Endothelial cell of umbilical vein (primary cell): Measurements from ENCODE around the gene SLC52A1.

ENCODE experiments used
- CTCF ChIP-seq, 2 donors: IDR thresholded peaks; 1 replicate in 1 of 2; 2 replicates in 1 of 2; pipeline ENCODE4 v1.5.1; 2011; ENCODE audit warnings: low read length in 2 of 2, mild to moderate bottlenecking in 2 of 2, moderate library complexity in 2 of 2, control low read depth in 1 of 2, inconsistent platforms in 1 of 2, low read depth in 1 of 2; ENCODE audit not compliant: insufficient read depth in 1 of 2; ENCODE audit errors: extremely low read depth in 1 of 2
- EZH2 ChIP-seq: IDR thresholded peaks from 2 replicates; pipeline ENCODE4 v1.6.1; 2012; ENCODE audit warnings: borderline replicate concordance, low read depth, mild to moderate bottlenecking, moderate library complexity, low read length, inconsistent platforms; ENCODE audit not compliant: severe bottlenecking
- FOS ChIP-seq: IDR thresholded peaks from 2 replicates; pipeline ENCODE4 v1.6.1; 2011; ENCODE audit warnings: mild to moderate bottlenecking, low read length, moderate library complexity, borderline replicate concordance; ENCODE audit not compliant: insufficient read depth
- GATA2 ChIP-seq: IDR thresholded peaks from 2 replicates; pipeline ENCODE4 v1.7.0; 2011; ENCODE audit warnings: low read depth, mild to moderate bottlenecking, moderate library complexity, mixed read lengths, low read length; ENCODE audit not compliant: insufficient read length, insufficient read depth
- JUN ChIP-seq: IDR thresholded peaks from 2 replicates; pipeline ENCODE4 v1.6.1; 2011; ENCODE audit warnings: borderline replicate concordance, low read depth; ENCODE audit not compliant: insufficient read length, insufficient read depth
- MAX ChIP-seq: IDR thresholded peaks from 2 replicates; pipeline ENCODE4 v1.6.1; 2011; ENCODE audit not compliant: insufficient read depth, insufficient read length
- MYC ChIP-seq: IDR thresholded peaks from one replicate; pipeline ENCODE4 v1.6.1; 2011; ENCODE audit warnings: mild to moderate bottlenecking, low read depth, low read length
- POLR2A ChIP-seq: IDR thresholded peaks from 2 replicates; pipeline ENCODE4 v1.6.1; 2012; ENCODE audit warnings: low read depth, mild to moderate bottlenecking, control low read depth, low read length
- POLR2AphosphoS5 ChIP-seq: IDR thresholded peaks from 2 replicates; pipeline ENCODE4 v1.6.1; 2012; ENCODE audit warnings: low read depth, mild to moderate bottlenecking, control low read depth, low read length, moderate library complexity; ENCODE audit not compliant: insufficient read depth

GRCh38 chr17:5027299-5027698, 7.9 kb downstream of the SLC52A1 start:
- TF ChIP-seq EZH2, result no peak
- TF ChIP-seq CTCF (IDR thresholded peaks at IDR 0.05; ENCODE audit: extremely low read depth in 1 of 2, insufficient read depth in 1 of 2, low read depth in 1 of 2, low read length in 2 of 2), result no peak
- TF ChIP-seq POLR2AphosphoS5, result no peak
- TF ChIP-seq FOS, result no peak
- no peak for TF ChIP-seq POLR2A
- TF ChIP-seq MAX, result no peak
- no peak for TF ChIP-seq GATA2
- TF ChIP-seq JUN, result no peak
- no peak for TF ChIP-seq MYC
